ENCODE measurements around the gene HAUS8.
A peak's percentile ranks its signal among the peaks of the same experiment; 100 is the strongest.
"Not testable (repeated sequence)": the region's sequence is repeated elsewhere in the genome, so short reads cannot be mapped to it uniquely, and the experiment has no call there.

HAUS8 gene

GRCh38 chr19:17101686-17102628 is 26.7 kb upstream of the HAUS8 start:
- no peak for DNase-seq

DNA sequence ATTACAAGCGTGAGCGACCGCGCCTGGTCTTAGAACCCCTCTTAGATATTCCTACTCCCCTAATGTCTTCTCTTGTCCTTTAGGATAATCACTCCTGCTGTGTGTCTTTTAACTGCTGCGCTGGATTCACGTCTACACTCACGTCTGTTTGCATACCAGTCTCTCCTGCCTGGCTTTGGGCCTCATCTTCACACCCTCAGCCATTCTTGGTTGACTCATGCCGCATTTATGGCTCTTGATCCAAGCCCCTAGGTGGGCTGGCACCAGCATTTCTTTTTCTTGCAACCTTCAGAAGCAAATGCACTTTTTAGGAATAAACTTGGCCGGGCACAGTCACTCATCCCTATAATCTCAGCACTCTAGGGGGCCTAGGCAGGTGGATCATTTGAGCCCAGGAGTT is 23.1 kb upstream of the HAUS8 start:
- no peak for DNase-seq

GRCh38 chr19:17097593-17098126 is 22.4 kb upstream of the HAUS8 start:
- DNase-seq = no peak

- DNase-seq = no peak
These were observed 20.1 kb upstream of the HAUS8 start for GRCh38 chr19:17095141-17095919.

- DNase-seq = not testable (repeated sequence)
These were observed 19.4 kb upstream of the HAUS8 start for GRCh38 chr19:17094694-17095093.

DNA sequence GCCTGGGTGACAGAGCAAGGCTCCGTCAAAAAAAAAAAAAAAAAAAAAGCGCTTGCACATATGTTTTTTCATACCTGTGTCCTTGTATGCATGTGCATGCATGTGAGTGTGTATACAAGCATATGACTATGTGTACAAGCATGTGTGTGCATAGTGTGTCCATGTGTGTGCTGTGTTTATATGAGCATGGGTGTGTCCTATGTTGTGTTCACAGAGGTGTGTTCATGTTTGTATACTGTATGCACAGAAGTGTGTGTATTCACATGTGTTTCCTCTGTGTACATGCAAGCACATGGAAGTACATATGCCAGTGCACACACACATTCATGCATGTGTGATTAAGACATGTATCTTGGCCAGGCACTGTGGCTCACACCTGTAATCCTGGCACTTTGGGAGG is 17.4 kb upstream of the HAUS8 start:
- DNase-seq = no peak

- no peak for DNase-seq
These were observed 16.6 kb upstream of the HAUS8 start for GRCh38 chr19:17091758-17092333.

GRCh38 chr19:17090583-17090982 is 15.3 kb upstream of the HAUS8 start:
- DNase-seq = peak in 1 of 2 experiments; percentile 49

DNA sequence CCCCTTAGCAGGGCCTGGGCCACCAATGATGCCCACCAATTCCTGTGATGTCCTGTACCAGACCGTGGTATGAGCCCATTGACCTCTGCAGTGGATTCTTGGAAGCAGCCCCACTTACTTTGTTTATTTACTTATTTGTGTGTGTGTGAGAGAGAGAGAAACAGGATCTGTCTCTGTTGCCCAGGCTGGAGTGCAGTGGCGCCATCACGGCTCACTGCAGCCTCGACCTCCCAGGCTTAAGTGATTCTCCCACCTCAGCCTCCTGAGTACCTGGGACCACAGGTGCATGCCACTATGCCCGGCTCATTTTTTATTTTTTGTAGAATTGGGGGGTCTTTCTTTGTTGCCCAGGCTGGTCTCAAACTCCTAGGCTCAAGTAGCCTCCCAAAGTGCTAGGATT is 13.3 kb upstream of the HAUS8 start:
- no peak for DNase-seq

DNA sequence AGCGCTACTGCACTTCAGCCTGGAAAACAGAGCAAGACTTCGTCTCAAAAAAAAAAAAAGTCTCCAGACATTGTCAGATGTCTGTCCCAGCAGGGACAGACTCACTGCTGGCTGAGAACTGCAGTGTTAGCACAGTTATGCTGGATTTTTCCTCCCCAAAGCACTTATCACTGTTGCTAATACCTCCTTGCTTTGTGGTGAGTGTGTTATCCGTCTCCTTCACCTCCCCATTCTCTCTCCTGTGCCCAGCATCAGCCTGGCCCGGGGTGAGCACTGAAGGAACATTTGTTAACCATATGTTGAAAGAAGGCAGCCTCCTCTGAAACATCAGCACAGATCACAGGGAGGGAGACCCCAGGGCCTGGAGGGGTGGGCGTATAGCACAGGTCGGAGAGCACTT is 11.6 kb upstream of the HAUS8 start:
- DNase-seq = no peak

GRCh38 chr19:17086120-17086519 is 10.9 kb upstream of the HAUS8 start:
- no peak for DNase-seq

GRCh38 chr19:17081672-17082630 is 6.7 kb upstream of the HAUS8 start:
- DNase-seq = no peak

DNA sequence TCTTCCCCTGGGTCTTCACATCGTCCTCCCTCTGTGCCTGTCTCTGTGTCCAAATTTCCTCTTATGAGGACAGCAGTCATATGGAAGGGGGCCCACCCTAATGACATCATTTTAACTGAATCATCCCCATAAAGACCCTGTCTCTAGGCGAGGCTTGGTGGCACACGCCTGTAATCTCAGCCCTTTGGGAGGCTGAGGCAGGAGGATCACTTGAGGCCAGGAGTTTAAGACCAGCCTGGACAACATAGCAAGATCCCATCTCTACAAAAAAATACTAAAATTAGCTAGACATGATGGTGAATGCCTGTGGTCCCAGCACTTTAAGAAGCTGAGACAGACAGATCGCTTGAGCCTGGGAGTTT is 5.2 kb upstream of the HAUS8 start:
- no peak for DNase-seq

DNA sequence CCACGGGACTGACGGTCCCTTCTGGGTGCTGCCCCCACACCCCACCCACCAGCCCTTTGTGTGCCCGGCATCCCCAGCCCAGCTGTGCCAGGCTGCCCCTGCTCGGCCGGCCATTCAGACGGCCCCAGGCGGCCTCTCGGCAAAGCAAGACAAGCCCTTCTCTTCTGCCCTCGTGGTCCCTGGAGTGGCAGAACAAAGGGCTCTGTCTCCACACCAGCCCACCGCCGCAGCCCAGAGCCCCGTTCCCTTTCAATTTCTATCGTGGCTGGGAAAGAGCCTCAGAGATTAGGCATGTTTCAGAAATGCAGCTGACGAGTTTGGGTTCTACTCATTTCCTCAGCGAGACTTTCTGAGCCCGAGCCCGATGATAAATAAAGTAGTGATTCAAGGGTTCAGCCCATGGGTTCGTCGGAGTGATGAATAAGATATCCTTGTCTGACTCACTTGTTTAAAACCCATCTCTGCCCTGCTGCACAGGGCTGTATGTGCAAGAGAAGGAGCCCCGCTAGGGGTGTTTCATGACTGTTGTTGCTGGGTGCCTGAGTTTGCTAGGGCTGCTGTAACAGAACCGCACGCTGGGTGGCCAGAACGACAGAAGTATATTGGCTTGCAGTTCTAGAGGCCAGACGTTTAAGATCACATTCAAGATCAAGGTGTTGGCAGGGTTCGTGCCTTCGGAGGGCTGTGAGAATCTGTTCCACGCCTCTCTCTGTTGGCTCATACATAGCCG is 4.6 kb upstream of the HAUS8 start:
- peak; percentile 65 to 66 for DNase-seq

DNA sequence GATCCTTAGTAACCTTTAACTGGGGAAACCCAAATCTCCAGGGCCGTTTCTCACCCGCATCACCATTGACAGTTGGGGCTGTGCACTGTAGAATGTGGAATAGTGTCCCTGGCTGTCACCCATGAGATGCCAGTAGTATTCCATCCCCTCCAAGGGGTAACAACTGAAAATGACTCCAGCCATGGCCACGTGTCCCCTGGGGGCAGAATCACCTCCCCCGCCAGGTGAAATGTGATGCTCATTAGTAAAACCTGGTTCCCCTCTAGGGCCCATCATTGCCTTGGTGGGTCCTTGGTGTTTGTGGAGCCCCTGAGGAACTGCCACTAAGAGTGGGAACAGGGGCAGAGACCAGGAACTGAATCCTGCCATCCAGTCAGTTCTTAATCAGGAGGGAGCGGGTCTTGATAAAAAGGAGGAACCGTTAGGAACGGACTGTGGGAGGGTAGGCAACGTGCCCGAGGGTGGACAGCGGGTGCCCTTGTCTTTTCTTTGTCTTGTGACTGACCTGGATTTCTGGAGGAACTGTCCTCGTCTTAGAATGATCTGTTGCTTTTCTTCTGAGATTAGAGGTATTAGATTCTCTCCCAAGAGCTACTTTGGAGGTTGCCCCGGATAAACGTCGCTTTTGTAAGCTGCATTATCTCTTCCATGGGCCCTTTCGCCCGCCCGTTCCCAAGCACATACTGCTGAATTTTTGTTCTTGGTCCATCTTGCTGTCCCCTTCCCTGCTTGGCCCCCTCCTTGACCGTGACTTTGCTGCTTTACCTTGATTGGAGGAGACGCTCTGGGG is 3.9 kb upstream of the HAUS8 start:
- no peak for DNase-seq

DNA sequence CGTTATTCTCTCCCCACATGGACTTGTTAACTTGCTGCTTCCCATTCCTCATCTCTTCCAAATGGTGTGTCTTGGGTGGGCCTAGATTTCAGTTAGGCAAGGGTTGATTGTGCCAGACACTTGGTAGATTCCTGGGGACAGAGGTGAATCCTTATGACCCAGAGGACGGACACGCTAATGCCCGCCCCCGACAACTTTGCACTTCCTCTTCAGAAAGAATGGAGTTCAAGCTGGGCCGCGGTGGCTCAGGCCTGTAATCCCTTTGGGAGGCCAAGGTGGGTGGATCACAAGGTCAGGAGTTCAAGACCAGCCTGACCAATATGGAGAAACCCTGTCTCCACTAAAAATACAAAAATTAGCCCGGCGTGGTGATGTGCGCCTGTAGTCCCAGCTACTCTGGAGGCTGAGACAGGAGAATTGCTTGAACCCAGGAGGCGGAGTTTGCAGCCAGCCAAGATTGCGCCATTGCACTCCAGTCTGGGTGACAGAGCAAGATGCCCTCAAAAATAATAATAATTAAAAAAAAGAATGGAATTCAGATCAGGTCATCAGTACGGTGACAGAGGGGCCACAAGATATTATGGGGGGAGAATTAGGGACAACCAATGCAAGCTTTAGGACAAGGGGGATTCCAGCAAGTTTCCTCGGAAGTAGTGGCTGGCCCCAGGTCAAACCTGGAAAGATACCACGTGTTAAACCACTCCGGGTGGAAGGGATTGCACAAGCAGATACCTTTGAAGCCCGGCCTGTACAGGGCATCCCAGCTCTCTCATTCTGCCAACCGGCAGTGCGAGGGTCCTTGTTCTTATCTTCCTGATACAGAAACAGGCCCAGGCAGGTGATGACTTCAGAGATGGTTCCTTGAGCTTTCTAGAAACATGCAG is 3.0 kb upstream of the HAUS8 start:
- DNase-seq = no peak

DNA sequence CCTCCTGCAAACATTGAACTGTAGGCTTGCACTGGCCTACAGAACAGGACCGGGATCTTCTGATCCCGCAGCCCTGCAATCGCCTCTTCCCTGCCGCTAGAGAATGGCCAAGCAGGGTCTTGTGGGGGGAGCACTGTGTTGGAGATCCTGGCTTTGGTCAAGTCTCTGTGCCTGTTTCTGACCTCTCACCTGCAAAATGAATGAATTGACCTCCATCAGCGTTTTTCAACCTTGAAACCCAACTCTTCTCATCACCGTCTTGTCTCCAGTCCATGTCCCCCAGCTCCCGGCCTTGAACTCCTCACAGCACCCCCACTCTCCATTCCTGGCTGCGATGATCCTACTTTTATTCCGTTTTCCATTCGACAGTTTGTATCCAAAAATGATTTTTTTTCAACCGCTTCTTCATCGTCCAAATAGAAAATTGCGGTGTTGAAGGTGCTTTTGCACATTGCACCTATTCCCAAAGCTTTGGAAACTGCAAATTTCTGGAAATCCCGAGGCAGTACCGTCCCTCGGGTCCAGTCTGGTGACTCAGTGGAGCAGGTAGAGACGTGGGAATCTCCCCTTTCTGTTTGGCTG is 2.3 kb upstream of the HAUS8 start:
- no peak for DNase-seq

GRCh38 chr19:17076543-17076991 is 1.3 kb upstream of the HAUS8 start:
- no peak for DNase-seq

All from stimulated activated CD4-positive, alpha-beta T cell treated with anti-CD3 and anti-CD28 coated beads, Interleukin-4, amount 100 ng/mL, for 4 hours (primary cell).